ENCODE results near the gene RUBCNL. TPM values are rescaled to one million over a fixed set of nuclear protein-coding genes. Genes with fewer than 3 reads are reported as not detected.
A peak's percentile ranks its signal among the peaks of the same experiment; 100 is the strongest.

The RUBCNL gene
- total and polyA plus RNA-seq, 2 experiments from 2014 or later, result 0.44 to 1.0 TPM

DNA sequence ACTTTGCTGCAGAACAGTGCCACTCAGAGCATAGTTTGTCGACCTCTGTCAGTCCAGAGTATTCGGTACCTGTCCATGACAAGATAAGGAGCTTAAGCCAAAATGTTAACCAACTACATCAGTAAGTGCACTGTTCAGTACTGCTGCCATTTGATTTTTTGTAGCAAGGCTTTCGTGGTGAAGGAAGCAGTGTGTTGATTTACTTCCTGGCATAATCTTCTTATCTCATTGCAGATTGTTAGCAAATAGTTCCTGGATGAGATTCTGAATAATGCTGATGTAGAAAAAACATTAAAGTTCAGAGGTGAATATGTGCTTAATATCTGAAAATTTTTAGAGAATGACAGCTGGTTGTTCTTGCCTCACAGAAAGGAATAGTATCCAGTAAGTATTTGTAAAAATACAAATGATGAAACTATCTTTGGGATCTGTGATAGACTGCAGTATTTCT lies 89.7 kb downstream of the RUBCNL start:
- no peak overlapping the region for H2AFZ ChIP-seq
- no peak for DNase-seq (ENCODE audit: low spot score)
- 54% methylated on average over 3 of the region's 3 CpGs for WGBS (ENCODE audit: low lambda C conversion rate, missing lambda C conversion rate)
- no peaks in the 10 kb centered on the region for H4K20me1 ChIP-seq (ENCODE audit: insufficient read depth, poor library complexity, severe bottlenecking)
- H3K9me2 ChIP-seq (replicated peaks; ENCODE audit: insufficient read depth), result no peaks in the 10 kb centered on the region
- H3K4me2 ChIP-seq, result no peak overlapping the region
- H3K36me3 ChIP-seq (replicated peaks; ENCODE audit: insufficient read depth, low read depth), result no peaks in the 10 kb centered on the region
- no peaks in the 10 kb centered on the region for H3K27me3 ChIP-seq
- peaks cover 7% of the 10 kb centered on the region for H3K4me1 ChIP-seq (ENCODE audit: insufficient read depth)
- H3K9me3 ChIP-seq (ENCODE audit: low read depth), result no peaks in the 10 kb centered on the region
- H3K4me3 ChIP-seq, result no peak overlapping the region
- H3K79me2 ChIP-seq, result no peaks in the 10 kb centered on the region
- H3K27ac ChIP-seq, result peak overlapping the region; percentile 71
- TF ChIP-seq, protein P1, sequence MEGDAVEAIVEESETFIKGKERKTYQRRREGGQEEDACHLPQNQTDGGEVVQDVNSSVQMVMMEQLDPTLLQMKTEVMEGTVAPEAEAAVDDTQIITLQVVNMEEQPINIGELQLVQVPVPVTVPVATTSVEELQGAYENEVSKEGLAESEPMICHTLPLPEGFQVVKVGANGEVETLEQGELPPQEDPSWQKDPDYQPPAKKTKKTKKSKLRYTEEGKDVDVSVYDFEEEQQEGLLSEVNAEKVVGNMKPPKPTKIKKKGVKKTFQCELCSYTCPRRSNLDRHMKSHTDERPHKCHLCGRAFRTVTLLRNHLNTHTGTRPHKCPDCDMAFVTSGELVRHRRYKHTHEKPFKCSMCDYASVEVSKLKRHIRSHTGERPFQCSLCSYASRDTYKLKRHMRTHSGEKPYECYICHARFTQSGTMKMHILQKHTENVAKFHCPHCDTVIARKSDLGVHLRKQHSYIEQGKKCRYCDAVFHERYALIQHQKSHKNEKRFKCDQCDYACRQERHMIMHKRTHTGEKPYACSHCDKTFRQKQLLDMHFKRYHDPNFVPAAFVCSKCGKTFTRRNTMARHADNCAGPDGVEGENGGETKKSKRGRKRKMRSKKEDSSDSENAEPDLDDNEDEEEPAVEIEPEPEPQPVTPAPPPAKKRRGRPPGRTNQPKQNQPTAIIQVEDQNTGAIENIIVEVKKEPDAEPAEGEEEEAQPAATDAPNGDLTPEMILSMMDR (IDR thresholded peaks at IDR 0.05; ENCODE audit: poor library complexity), result no peak
- TF ChIP-seq EZH2 (IDR thresholded peaks at IDR 0.05; ENCODE audit: borderline replicate concordance), result no peak
- TF ChIP-seq EZH2phosphoT487 (IDR thresholded peaks at IDR 0.05; ENCODE audit: low read depth, severe bottlenecking, unreplicated experiment), result no peak

DNA sequence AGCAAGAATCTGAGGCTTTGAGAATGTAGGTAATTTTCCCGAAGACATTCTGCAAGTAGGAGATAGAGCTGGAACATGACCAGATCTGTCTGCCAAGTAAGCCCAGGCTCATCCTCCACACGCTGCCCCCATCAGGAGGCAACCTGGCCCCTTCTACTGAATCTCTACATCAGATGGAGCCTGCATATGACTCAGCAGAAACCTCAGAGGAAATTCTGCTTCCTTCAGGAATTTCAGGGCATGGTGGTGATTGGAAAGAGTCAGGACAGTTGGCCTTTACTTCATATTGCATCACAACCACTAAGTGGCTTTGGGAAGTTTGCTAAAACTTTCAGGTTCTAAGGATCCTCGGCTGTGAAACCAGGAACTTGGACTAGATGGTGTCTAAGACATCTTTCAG lies 90.1 kb downstream of the RUBCNL start:
- Histone ChIP-seq H3K4me3 (no peak overlapping the region), H3K4me2 (no peak overlapping the region), H2AFZ (no peak overlapping the region), H3K27me3 (no peaks in the 10 kb centered on the region), H4K20me1 (ENCODE audit: insufficient read depth, poor library complexity, severe bottlenecking) (no peaks in the 10 kb centered on the region), H3K4me1 (ENCODE audit: insufficient read depth) (peaks cover 7% of the 10 kb centered on the region), H3K79me2 (no peaks in the 10 kb centered on the region), H3K9me3 (ENCODE audit: low read depth) (no peaks in the 10 kb centered on the region), H3K36me3 (replicated peaks; ENCODE audit: insufficient read depth, low read depth) (no peaks in the 10 kb centered on the region), H3K9me2 (replicated peaks; ENCODE audit: insufficient read depth) (no peaks in the 10 kb centered on the region), H3K27ac (peak overlapping the region; percentile 71)
- DNase-seq (ENCODE audit: low spot score), result peak; percentile 38
- TF ChIP-seq EZH2 (IDR thresholded peaks at IDR 0.05; ENCODE audit: borderline replicate concordance) (no peak), EZH2phosphoT487 (IDR thresholded peaks at IDR 0.05; ENCODE audit: low read depth, severe bottlenecking, unreplicated experiment) (no peak)
- TF ChIP-seq, protein P1 (IDR thresholded peaks at IDR 0.05; ENCODE audit: poor library complexity), result no peak
- WGBS (ENCODE audit: low lambda C conversion rate, missing lambda C conversion rate), result 74% methylated on average over 3 of the region's 3 CpGs

DNA sequence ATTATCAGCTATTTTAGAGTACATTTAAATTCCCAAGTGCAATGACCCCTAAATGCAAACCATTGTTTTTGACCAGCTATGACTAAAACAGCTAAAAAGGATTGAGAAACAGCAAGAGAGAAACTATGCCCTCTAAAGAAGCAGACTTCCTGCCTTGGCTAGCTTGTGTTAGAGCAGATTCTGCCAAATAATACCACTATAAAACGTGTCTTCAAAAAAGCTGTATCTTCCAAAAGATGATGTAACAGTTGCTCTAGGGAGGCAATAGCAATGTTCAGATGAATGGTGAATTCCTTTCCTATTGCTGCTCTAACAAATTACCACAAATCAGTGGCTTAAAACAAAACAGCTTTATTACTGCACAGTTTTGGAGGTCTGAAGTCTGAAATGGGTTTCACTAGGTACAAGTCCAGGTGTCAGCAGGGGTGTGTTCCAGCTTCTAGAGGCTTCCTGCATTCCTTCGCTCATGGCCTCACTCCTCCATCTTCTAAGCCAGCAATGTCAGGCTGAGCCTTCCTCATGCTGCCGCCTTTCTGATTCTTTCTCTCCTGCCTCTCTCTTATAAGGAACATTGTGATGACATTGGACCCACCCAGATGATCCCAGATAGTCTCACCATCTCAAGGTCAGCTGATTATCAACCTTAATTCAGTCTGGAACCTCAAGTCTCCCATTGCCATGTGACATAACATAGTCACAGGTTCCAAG lies 90.8 kb downstream of the RUBCNL start:
- Histone ChIP-seq H3K4me1 (ENCODE audit: insufficient read depth) (peaks cover 7% of the 10 kb centered on the region), H3K27ac (peak overlapping the region; percentile 71), H3K9me3 (ENCODE audit: low read depth) (no peaks in the 10 kb centered on the region), H3K79me2 (no peaks in the 10 kb centered on the region), H4K20me1 (ENCODE audit: insufficient read depth, poor library complexity, severe bottlenecking) (no peaks in the 10 kb centered on the region), H3K9me2 (replicated peaks; ENCODE audit: insufficient read depth) (no peaks in the 10 kb centered on the region), H2AFZ (no peak overlapping the region), H3K27me3 (no peaks in the 10 kb centered on the region), H3K36me3 (replicated peaks; ENCODE audit: insufficient read depth, low read depth) (no peaks in the 10 kb centered on the region), H3K4me2 (no peak overlapping the region), H3K4me3 (no peak overlapping the region)
- TF ChIP-seq EZH2 (IDR thresholded peaks at IDR 0.05; ENCODE audit: borderline replicate concordance) (no peak), EZH2phosphoT487 (IDR thresholded peaks at IDR 0.05; ENCODE audit: low read depth, severe bottlenecking, unreplicated experiment) (no peak)
- TF ChIP-seq, protein P1 (IDR thresholded peaks at IDR 0.05; ENCODE audit: poor library complexity), result no peak
- no peak for DNase-seq (ENCODE audit: low spot score)
- 84% methylated on average over 3 of the region's 3 CpGs for WGBS (ENCODE audit: low lambda C conversion rate, missing lambda C conversion rate)
